Neuron (in vitro differentiated cells): ENCODE measurements around the gene LPA.
A peak's percentile ranks its signal among the peaks of the same experiment; 100 is the strongest.

Experiments used
- H2AFZ ChIP-seq: one replicate; pipeline ENCODE4 v1.6.1; 2013; ENCODE audit warnings: low read depth, mild to moderate bottlenecking, inconsistent platforms, low read length, moderate library complexity
- H3K27me3 ChIP-seq: one replicate; pipeline ENCODE4 v1.6.1; 2013; ENCODE audit warnings: low read length; ENCODE audit not compliant: insufficient read depth
- H3K36me3 ChIP-seq: one replicate; pipeline ENCODE4 v1.6.1; 2013; ENCODE audit warnings: low read length; ENCODE audit not compliant: insufficient read depth
- H3K4me1 ChIP-seq: one replicate; pipeline ENCODE4 v1.6.1; 2013; ENCODE audit warnings: low read length; ENCODE audit not compliant: insufficient read depth
- H3K4me3 ChIP-seq: 2 replicates; pipeline ENCODE4 v1.5.1; 2013; ENCODE audit warnings: mild to moderate bottlenecking, low read length, moderate library complexity
- H3K9me3 ChIP-seq: one replicate; pipeline ENCODE4 v1.6.1; 2013; ENCODE audit warnings: low read length

The LPA gene

DNA sequence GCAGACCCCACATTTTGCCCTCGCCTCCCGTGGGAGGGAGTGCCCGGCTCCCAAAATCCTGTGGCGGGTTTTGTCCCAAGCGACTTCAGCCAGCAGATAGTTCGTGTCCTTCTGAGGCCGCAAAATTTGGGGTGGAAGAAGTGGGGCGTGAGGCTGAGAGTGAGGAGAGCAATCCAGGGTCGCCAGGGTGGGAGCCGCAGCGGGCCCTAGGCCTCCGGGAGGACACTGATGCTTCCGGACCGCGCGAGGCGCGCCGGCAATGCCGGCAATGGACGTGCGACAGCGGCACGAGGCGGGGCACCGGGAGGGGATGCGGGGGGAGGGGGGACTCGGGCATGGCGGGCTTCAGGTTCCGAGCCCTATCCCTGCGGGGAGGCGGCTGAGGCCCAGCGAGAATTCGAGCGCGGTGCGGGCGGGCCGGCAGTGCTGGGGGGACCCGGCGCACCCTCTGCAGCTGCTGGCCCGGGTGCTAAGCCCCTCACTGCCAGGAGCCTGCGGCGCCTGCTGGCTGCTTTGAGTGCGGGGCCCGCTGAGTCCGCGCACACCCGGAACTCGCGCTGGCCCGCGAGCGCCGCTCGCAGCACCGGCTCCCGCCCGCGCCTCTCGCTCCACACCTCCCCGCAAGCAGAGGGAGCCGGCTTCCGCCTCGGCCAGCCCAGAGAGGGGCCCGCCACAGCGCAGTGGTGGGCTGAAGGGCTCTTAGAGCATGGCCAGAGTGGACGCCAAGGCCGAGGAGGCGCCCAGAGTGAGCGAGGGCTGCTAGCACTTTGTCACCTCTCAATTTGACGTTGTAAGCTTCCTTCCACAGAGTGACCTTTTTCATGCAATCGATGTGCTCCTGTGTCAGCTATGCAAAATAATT lies 143.8 kb downstream of the LPA start:
- H2AFZ ChIP-seq = peak overlapping the region; percentile 69
- H3K27me3 ChIP-seq = no peaks in the 10 kb centered on the region
- H3K4me1 ChIP-seq = no peaks in the 10 kb centered on the region
- H3K36me3 ChIP-seq = no peaks in the 10 kb centered on the region
- no peaks in the 10 kb centered on the region for H3K9me3 ChIP-seq
- peak overlapping the region; percentile 72 for H3K4me3 ChIP-seq

DNA sequence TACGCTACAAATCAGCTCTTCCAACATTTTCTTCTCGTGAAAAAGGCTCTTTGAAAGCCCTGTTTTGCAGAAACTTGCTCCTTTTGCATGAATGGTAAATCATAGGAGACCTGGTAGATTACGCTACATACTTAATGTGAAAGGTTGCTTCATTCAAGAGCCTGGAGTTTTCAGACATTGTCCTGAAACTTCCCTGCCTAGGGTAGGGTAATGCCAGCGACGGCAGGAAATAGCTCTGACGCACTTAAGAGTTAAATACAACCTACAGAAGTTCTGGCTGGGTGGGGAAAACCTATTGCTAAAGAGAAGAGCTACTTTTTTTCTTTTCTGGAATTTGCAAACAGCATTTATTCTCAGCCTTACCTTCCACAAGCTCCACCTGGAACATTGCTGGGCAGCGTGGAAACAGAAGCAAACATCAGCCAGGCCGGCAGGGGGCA lies 144.5 kb downstream of the LPA start:
- no peaks in the 10 kb centered on the region for H3K36me3 ChIP-seq
- H3K9me3 ChIP-seq = no peaks in the 10 kb centered on the region
- H3K4me3 ChIP-seq = peak overlapping the region; percentile 72
- H2AFZ ChIP-seq = peak overlapping the region; percentile 69
- H3K4me1 ChIP-seq = no peaks in the 10 kb centered on the region
- no peaks in the 10 kb centered on the region for H3K27me3 ChIP-seq

GRCh38 chr6:160519133-160519532 lies 144.9 kb downstream of the LPA start:
- Histone ChIP-seq H3K9me3 (no peaks in the 10 kb centered on the region), H2AFZ (no peak overlapping the region)

GRCh38 chr6:160513836-160514235 lies 150.2 kb downstream of the LPA start:
- H3K4me1 ChIP-seq = no peaks in the 10 kb centered on the region
- H3K4me3 ChIP-seq = no peak overlapping the region
- H3K36me3 ChIP-seq = no peaks in the 10 kb centered on the region
- H3K27me3 ChIP-seq = no peaks in the 10 kb centered on the region
- no peaks in the 10 kb centered on the region for H3K9me3 ChIP-seq
- H2AFZ ChIP-seq = no peak overlapping the region

More at GRCh38 chr6:160519133-160519532, 144.9 kb downstream of the LPA start:
- Histone ChIP-seq H3K27me3 (no peaks in the 10 kb centered on the region), H3K4me3 (no peak overlapping the region), H3K36me3 (no peaks in the 10 kb centered on the region), H3K4me1 (no peaks in the 10 kb centered on the region)

GRCh38 chr6:160510976-160511617 lies 153.0 kb downstream of the LPA start:
- H3K4me3 ChIP-seq = no peak overlapping the region
- H2AFZ ChIP-seq = no peak overlapping the region
- H3K4me1 ChIP-seq = no peaks in the 10 kb centered on the region
- no peaks in the 10 kb centered on the region for H3K27me3 ChIP-seq
- no peaks in the 10 kb centered on the region for H3K9me3 ChIP-seq
- H3K36me3 ChIP-seq = no peaks in the 10 kb centered on the region

DNA sequence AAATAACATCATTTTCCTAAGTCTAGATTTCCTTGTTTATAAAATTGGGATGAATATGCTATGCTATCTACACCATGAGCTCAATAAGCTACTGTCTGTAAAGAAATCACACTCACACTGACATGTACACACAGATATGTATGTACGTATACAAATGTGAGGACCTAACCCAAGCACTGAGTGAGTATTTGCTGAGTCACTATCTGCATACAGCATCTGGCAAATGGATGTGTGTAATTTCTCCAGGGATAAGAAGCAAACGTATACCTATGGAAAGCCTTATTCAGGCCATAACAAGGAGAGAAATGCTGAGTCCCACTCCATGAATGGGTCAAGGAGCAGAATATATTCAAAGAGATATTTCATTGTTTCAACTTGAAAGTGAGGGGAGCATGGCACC lies 153.9 kb downstream of the LPA start:
- H3K36me3 ChIP-seq = no peaks in the 10 kb centered on the region
- H3K9me3 ChIP-seq = no peaks in the 10 kb centered on the region

DNA sequence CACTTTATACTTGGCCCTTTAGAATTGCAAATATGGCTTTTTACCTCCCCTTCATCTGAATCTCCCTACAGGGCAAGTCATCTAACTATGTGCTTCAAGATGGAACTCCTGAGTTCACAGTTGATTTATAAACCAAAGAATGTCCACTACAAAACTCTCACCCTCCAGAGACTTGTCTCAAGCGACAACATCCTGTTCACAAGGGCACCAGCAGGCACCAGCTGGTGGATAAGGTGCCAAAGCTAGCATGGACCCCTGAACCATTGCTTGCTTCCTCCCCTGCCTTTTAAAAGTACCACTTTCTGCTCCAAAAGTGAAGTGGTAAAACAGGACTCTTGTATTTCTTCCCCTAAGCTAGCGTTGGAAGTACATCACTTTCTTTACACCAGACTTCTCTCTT lies 154.5 kb downstream of the LPA start:
- no peaks in the 10 kb centered on the region for H3K9me3 ChIP-seq
- no peaks in the 10 kb centered on the region for H3K27me3 ChIP-seq
- no peaks in the 10 kb centered on the region for H3K36me3 ChIP-seq
- no peaks in the 10 kb centered on the region for H3K4me1 ChIP-seq
- H2AFZ ChIP-seq = no peak overlapping the region
- H3K4me3 ChIP-seq = no peak overlapping the region

More for the DNA sequence above, 153.9 kb downstream of the LPA start:
- no peak overlapping the region for H3K4me3 ChIP-seq
- no peaks in the 10 kb centered on the region for H3K4me1 ChIP-seq
- H2AFZ ChIP-seq = no peak overlapping the region
- H3K27me3 ChIP-seq = no peaks in the 10 kb centered on the region

- H3K9me3 ChIP-seq = peaks cover 3% of the 10 kb centered on the region
- no peaks in the 10 kb centered on the region for H3K27me3 ChIP-seq
- no peaks in the 10 kb centered on the region for H3K4me1 ChIP-seq
- H3K36me3 ChIP-seq = no peaks in the 10 kb centered on the region
- H2AFZ ChIP-seq = no peak overlapping the region
- H3K4me3 ChIP-seq = no peak overlapping the region
These were observed 155.5 kb downstream of the LPA start for GRCh38 chr6:160508599-160508998.

- no peak overlapping the region for H3K4me3 ChIP-seq
- peaks cover 3% of the 10 kb centered on the region for H3K9me3 ChIP-seq
- no peaks in the 10 kb centered on the region for H3K4me1 ChIP-seq
- no peak overlapping the region for H2AFZ ChIP-seq
- H3K27me3 ChIP-seq = no peaks in the 10 kb centered on the region
- no peaks in the 10 kb centered on the region for H3K36me3 ChIP-seq
These were observed 156.7 kb downstream of the LPA start for GRCh38 chr6:160507420-160507819.

GRCh38 chr6:160505970-160506369 lies 158.1 kb downstream of the LPA start:
- Histone ChIP-seq H2AFZ (no peak overlapping the region), H3K36me3 (no peaks in the 10 kb centered on the region), H3K4me1 (no peaks in the 10 kb centered on the region), H3K27me3 (no peaks in the 10 kb centered on the region), H3K9me3 (peaks cover 3% of the 10 kb centered on the region), H3K4me3 (no peak overlapping the region)

DNA sequence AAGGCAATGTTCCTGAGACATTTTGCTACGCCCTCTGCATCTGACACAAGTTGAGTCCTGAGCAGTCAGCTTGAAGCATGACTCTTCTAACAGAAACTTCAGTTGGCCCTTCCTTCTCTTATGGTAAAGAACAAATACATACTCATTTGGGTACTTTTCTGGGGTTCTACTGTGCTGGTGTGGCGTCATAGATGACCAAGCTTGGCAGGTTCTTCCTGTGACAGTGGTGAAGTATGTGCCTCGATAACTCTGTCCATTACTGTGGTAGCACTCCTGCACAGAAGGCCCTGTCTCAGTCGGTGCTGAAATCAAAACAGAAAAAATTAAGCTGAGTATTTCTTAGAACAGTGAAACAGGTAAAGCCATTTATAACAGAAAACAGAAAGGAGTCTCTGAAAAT lies 163.4 kb downstream of the LPA start:
- H3K9me3 ChIP-seq = peaks cover 3% of the 10 kb centered on the region
- H3K4me1 ChIP-seq = no peaks in the 10 kb centered on the region
- no peak overlapping the region for H2AFZ ChIP-seq
- H3K4me3 ChIP-seq = no peak overlapping the region
- no peaks in the 10 kb centered on the region for H3K27me3 ChIP-seq
- no peaks in the 10 kb centered on the region for H3K36me3 ChIP-seq

DNA sequence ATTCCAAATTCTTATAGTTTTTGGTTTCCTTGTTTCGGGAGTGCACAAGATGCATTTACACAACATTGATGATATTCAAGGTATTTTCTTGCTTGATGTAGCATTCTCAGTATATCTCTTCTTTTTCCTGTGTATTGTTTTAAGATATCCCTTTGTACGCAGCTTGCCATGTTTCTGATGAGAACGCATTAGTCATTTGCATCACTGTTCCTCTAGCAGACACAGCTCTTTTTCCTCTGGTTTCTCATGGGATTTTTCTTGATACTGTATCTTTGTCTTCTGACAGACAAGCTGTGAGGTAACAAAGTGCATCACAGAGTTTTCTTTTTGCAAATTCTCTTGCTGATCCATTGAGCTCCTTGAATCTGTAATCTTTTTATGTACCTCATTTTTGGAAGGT lies 169.5 kb downstream of the LPA start:
- Histone ChIP-seq H3K36me3 (no peaks in the 10 kb centered on the region), H3K9me3 (no peaks in the 10 kb centered on the region), H3K27me3 (no peaks in the 10 kb centered on the region), H3K4me1 (no peaks in the 10 kb centered on the region), H2AFZ (no peak overlapping the region), H3K4me3 (no peak overlapping the region)

GRCh38 chr6:160489091-160489490 lies 175.0 kb downstream of the LPA start:
- Histone ChIP-seq H3K4me1 (peaks cover 2% of the 10 kb centered on the region), H3K4me3 (no peak overlapping the region), H3K36me3 (no peaks in the 10 kb centered on the region), H3K27me3 (no peaks in the 10 kb centered on the region), H3K9me3 (no peaks in the 10 kb centered on the region), H2AFZ (no peak overlapping the region)
